B cell (primary cell): Measurements from ENCODE around the gene GLI3. TPM values are rescaled to one million over a fixed set of nuclear protein-coding genes. Genes with fewer than 3 reads are reported as not detected.

Experiments
- ATAC-seq: fragments of 200-7000 bp; cut with Tn5 transposase; one replicate; pipeline ENCODE4 v1.10.0; 2021; ENCODE audit warnings: low read depth, mild to moderate bottlenecking, moderate number of reproducible peaks, moderate library complexity
- CTCF ChIA-PET: fragments of 350-600 bp; sonication (Branson Sonifier 250); formaldehyde crosslinking; loops from one replicate; lab custom pipeline; 2021; ENCODE audit warnings: antibody characterized with exemption, inconsistent platforms; lab: Charles Lee
- POLR2A ChIA-PET: fragments of 350-600 bp; sonication (Branson Sonifier 250); formaldehyde crosslinking; loops from one replicate; lab custom pipeline; 2021; ENCODE audit warnings: antibody characterized with exemption; lab: Charles Lee
- DNase-seq: peaks from one replicate; pipeline ENCODE4 v3.0.0; 2013
- H2AFZ ChIP-seq: 2 replicates; pipeline ENCODE4 v1.6.1; 2012; ENCODE audit warnings: mild to moderate bottlenecking, low read depth, low read length; ENCODE audit not compliant: insufficient read depth, poor library complexity, severe bottlenecking
- H3K27ac ChIP-seq, 2 donors: 1 replicate in 1 of 2; 2 replicates in 1 of 2; pipeline ENCODE4 v1.5.1; 2012 to 2013; ENCODE audit warnings: low read length in 2 of 2, mild to moderate bottlenecking in 2 of 2, moderate library complexity in 1 of 2
- H3K27me3 ChIP-seq, 4 experiments: fragments of 200-600 bp in 1 of 4; sonication (generic) in 1 of 4; replicated peaks in 1 of 4; 1 replicate in 2 of 4; 2 replicates in 2 of 4; pipeline versions ENCODE4 v1.6.1 to v1.7.0; 2013 to 2016; ENCODE audit warnings: low read length in 3 of 4, mild to moderate bottlenecking in 2 of 4, mixed read lengths in 1 of 4, moderate library complexity in 1 of 4; ENCODE audit not compliant: insufficient read depth in 4 of 4, control insufficient read depth in 3 of 4; ENCODE audit errors: control extremely low read depth in 1 of 4
- H3K36me3 ChIP-seq, 2 experiments: replicated peaks in 1 of 2; 1 replicate in 1 of 2; 2 replicates in 1 of 2; pipeline versions ENCODE4 v1.6.1 to v1.7.1; 2013; ENCODE audit warnings: low read length in 1 of 2; ENCODE audit not compliant: insufficient read depth in 2 of 2, control insufficient read depth in 1 of 2; ENCODE audit errors: control extremely low read depth in 1 of 2, extremely low read depth in 1 of 2
- H3K4me1 ChIP-seq, 2 donors: fragments of 200-600 bp in 1 of 2; sonication (generic) in 1 of 2; 1 replicate in 1 of 2; 2 replicates in 1 of 2; pipeline versions ENCODE4 v1.5.1 to v1.6.1; 2013 to 2017; ENCODE audit warnings: low read length in 2 of 2; ENCODE audit not compliant: control insufficient read depth in 2 of 2, insufficient read depth in 2 of 2
- H3K4me2 ChIP-seq: replicated peaks from 2 replicates; pipeline ENCODE3; 2012; ENCODE audit warnings: mild to moderate bottlenecking, low read depth, low read length; ENCODE audit not compliant: poor library complexity, severe bottlenecking
- H3K4me3 ChIP-seq, 5 experiments: fragments of 200-600 bp in 1 of 5; sonication (generic) in 1 of 5; 1 replicate in 3 of 5; 2 replicates in 2 of 5; pipeline versions ENCODE4 v1.5.1 to v1.7.0; 2011 to 2016; ENCODE audit warnings: low read length in 4 of 5, mild to moderate bottlenecking in 4 of 5, low read depth in 2 of 5, control low read depth in 1 of 5, moderate library complexity in 1 of 5; ENCODE audit not compliant: insufficient read depth in 1 of 5; ENCODE audit errors: control extremely low read depth in 1 of 5, extremely low read depth in 1 of 5
- H3K79me2 ChIP-seq: fragments of 200-600 bp; sonication (generic); one replicate; pipeline ENCODE4 v1.6.0; 2016; ENCODE audit warnings: low read length; ENCODE audit not compliant: control insufficient read depth, insufficient read depth
- H3K9ac ChIP-seq: fragments of 200-600 bp; sonication (generic); 2 replicates; pipeline ENCODE4 v1.6.1; 2017; ENCODE audit warnings: mild to moderate bottlenecking, low read length, moderate library complexity
- H3K9me3 ChIP-seq, 3 donors: one replicate each; pipeline versions ENCODE4 v1.6.1 to v1.7.1; 2013; ENCODE audit warnings: low read length in 2 of 3; ENCODE audit not compliant: control insufficient read depth in 2 of 3, insufficient read depth in 1 of 3; ENCODE audit errors: control extremely low read depth in 1 of 3
- H4K20me1 ChIP-seq: 2 replicates; pipeline ENCODE4 v1.6.0; 2012; ENCODE audit warnings: mild to moderate bottlenecking, low read length; ENCODE audit not compliant: insufficient read depth, control insufficient read depth, poor library complexity, severe bottlenecking
- H3K27ac Mint-ChIP-seq: one replicate; pipeline ENCODE4 v1.8.0; 2021; ENCODE audit warnings: mixed read lengths
- H3K27me3 Mint-ChIP-seq: one replicate; pipeline ENCODE4 v1.8.0; 2021; ENCODE audit warnings: mixed read lengths
- H3K4me1 Mint-ChIP-seq: one replicate; pipeline ENCODE4 v1.8.0; 2021; ENCODE audit warnings: mixed read lengths
- H3K4me3 Mint-ChIP-seq: one replicate; pipeline ENCODE4 v1.8.0; 2021; ENCODE audit warnings: mixed read lengths
- H3K9me3 Mint-ChIP-seq: one replicate; pipeline ENCODE4 v1.8.0; 2022; ENCODE audit warnings: mixed read lengths; ENCODE audit not compliant: insufficient read depth
- EZH2 ChIP-seq: IDR thresholded peaks from 2 replicates; pipeline ENCODE4 v1.6.1; 2012; ENCODE audit warnings: borderline replicate concordance, low read depth, mild to moderate bottlenecking, moderate library complexity, low read length; ENCODE audit not compliant: insufficient read depth, poor library complexity, severe bottlenecking
- WGBS: methylation state at CpG from one replicate; pipeline ENCODE4 v1.1.5; 2013; ENCODE audit warnings: missing lambda C conversion rate; ENCODE audit not compliant: insufficient coverage; 5-methylcytosine and 5-hydroxymethylcytosine counted together
- intact Hi-C: fragments of 100-400 bp; cut with micrococcal nuclease; formaldehyde crosslinking; loops from one replicate; pipeline ENCODE4 v1.10.0; 2022
- polyA plus RNA-seq: library from polyadenylated mRNA; depleted of rRNA; stranded (reverse); fragments of >200 nt; gene quantifications from 2 replicates; pipeline ENCODE4 v1.2.3, GENCODE V29; 2012
- total RNA-seq, 2 donors: library from RNA; stranded (reverse); fragments of 120-200 nt in 1 of 2; gene quantifications; 1 replicate in 1 of 2; 2 replicates in 1 of 2; pipeline versions ENCODE4 v1.2.3 to v1.2.4, GENCODE V29; 2013 to 2022
- TF ChIP-seq, protein P1 (sequence below): fragments of 200-600 bp; IDR thresholded peaks from one replicate; pipeline ENCODE4 v1.8.0; 2022; ENCODE audit warnings: antibody characterized with exemption, mild to moderate bottlenecking

Gene GLI3
- total and polyA plus RNA-seq, 2 donors (not counting 1 experiment from before 2014, with no cell fraction given), result not detected

DNA sequence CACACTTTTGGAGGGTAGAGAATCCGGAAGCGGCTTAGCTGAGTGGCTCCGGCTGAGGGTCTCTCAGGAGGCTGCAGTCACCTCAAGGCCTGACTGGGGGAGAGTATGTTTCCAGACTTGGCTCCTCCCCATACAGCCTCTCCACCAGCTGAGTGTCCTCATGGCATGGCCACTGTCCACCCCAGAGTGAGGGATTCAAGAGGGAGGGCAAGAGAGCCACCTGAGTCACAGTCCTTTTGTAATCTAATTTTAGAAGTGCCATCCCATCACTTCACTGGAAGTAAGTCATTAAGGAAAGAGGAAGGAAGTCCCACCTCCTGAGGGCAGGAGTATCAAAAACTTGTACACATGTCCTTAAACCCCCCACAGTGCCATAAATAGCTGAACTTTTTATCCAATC lies 134.0 kb downstream of the GLI3 start:
- ChIA-PET CTCF (interaction anchor here (1.3 kb wide), 1 partner anchor 24 kb away, joined by 3 read pairs; no protein-coding TSS in a partner anchor), POLR2A (no interaction called here)
- no peak overlapping the region for H3K4me2 ChIP-seq
- no peak overlapping the region for H3K4me3 ChIP-seq
- H2AFZ ChIP-seq, result no peak overlapping the region
- no peak overlapping the region for H3K27ac ChIP-seq
- ATAC-seq, result no peak
- Mint-ChIP-seq H3K27me3 (no peaks in the 10 kb centered on the region), H3K4me1 (no peaks in the 10 kb centered on the region), H3K4me3 (no peak overlapping the region), H3K9me3 (no peaks in the 10 kb centered on the region), H3K27ac (no peak overlapping the region)
- H4K20me1 ChIP-seq, result no peaks in the 10 kb centered on the region
- H3K4me1 ChIP-seq, result no peaks in the 10 kb centered on the region
- H3K27me3 ChIP-seq, result no peaks in the 10 kb centered on the region
- no peaks in the 10 kb centered on the region for H3K79me2 ChIP-seq
- no peak for DNase-seq
- no peak overlapping the region for H3K9ac ChIP-seq
- H3K9me3 ChIP-seq, result no peaks in the 10 kb centered on the region
- no CpG with 5 or more reads among the region's 3 CpGs for WGBS
- no peaks in the 10 kb centered on the region for H3K36me3 ChIP-seq
- intact Hi-C loops, result no loop called here
- no peak for TF ChIP-seq EZH2
- TF ChIP-seq, protein P1, sequence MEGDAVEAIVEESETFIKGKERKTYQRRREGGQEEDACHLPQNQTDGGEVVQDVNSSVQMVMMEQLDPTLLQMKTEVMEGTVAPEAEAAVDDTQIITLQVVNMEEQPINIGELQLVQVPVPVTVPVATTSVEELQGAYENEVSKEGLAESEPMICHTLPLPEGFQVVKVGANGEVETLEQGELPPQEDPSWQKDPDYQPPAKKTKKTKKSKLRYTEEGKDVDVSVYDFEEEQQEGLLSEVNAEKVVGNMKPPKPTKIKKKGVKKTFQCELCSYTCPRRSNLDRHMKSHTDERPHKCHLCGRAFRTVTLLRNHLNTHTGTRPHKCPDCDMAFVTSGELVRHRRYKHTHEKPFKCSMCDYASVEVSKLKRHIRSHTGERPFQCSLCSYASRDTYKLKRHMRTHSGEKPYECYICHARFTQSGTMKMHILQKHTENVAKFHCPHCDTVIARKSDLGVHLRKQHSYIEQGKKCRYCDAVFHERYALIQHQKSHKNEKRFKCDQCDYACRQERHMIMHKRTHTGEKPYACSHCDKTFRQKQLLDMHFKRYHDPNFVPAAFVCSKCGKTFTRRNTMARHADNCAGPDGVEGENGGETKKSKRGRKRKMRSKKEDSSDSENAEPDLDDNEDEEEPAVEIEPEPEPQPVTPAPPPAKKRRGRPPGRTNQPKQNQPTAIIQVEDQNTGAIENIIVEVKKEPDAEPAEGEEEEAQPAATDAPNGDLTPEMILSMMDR, result no peak

DNA sequence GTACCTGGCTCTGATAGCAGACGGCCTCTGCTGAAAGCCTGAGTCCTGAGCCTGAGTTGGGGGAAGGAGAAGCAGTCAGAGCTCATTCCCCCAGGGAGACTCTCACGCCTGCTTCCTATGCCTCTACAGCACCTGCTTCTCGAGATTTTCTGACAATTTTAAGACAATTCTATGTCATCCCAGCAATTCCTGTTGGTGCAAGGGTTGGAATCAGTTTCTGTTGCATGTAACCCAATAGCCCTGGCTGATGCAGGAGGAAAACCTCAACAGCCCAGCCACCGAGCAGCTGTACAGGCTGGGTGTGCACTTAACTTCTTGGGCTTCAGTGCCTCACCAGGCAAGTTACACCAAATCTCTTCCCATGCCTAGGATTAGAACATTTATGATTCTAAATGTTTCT lies 134.7 kb downstream of the GLI3 start:
- ATAC-seq, result no peak
- no peak overlapping the region for H3K4me3 ChIP-seq
- ChIA-PET CTCF (no interaction called here), POLR2A (no interaction called here)
- 57% methylated on average over 1 of the region's 4 CpGs for WGBS
- Mint-ChIP-seq H3K27ac (no peak overlapping the region), H3K4me1 (no peaks in the 10 kb centered on the region), H3K27me3 (no peaks in the 10 kb centered on the region), H3K9me3 (no peaks in the 10 kb centered on the region), H3K4me3 (no peak overlapping the region)
- intact Hi-C loops, result no loop called here
- no peak overlapping the region for H3K27ac ChIP-seq
- H2AFZ ChIP-seq, result no peak overlapping the region
- H4K20me1 ChIP-seq, result no peaks in the 10 kb centered on the region
- H3K27me3 ChIP-seq, result no peaks in the 10 kb centered on the region
- no peak for TF ChIP-seq EZH2
- TF ChIP-seq, protein P1, result no peak
- H3K9me3 ChIP-seq, result no peaks in the 10 kb centered on the region
- DNase-seq, result no peak
- H3K36me3 ChIP-seq, result no peaks in the 10 kb centered on the region
- H3K4me1 ChIP-seq, result no peaks in the 10 kb centered on the region
- H3K79me2 ChIP-seq, result no peaks in the 10 kb centered on the region
- no peak overlapping the region for H3K9ac ChIP-seq
- no peak overlapping the region for H3K4me2 ChIP-seq
